Measurements from ENCODE around the gene SLC24A1.

The SLC24A1 gene

GRCh38 chr15:65632780-65633375 is 11.1 kb downstream of the SLC24A1 start:
- TF ChIP-seq CTCF (IDR thresholded peaks at IDR 0.05; ENCODE audit: low read depth, low read length): no peak
- no peak for DNase-seq (ENCODE audit: extremely low read depth, low read depth)

GRCh38 chr15:65633752-65634151 is 12.0 kb downstream of the SLC24A1 start:
- DNase-seq (ENCODE audit: extremely low read depth, low read depth): no peak
- TF ChIP-seq CTCF (IDR thresholded peaks at IDR 0.05; ENCODE audit: low read depth, low read length): no peak

- no peak for DNase-seq (ENCODE audit: extremely low read depth, low read depth)
- TF ChIP-seq CTCF (IDR thresholded peaks at IDR 0.05; ENCODE audit: low read depth, low read length): no peak
Observed at GRCh38 chr15:65634356-65634755, 12.6 kb downstream of the SLC24A1 start.

- no peak for TF ChIP-seq CTCF (IDR thresholded peaks at IDR 0.05; ENCODE audit: low read depth, low read length)
Observed at GRCh38 chr15:65638109-65638508, 16.4 kb downstream of the SLC24A1 start.

GRCh38 chr15:65638681-65639089 is 16.9 kb downstream of the SLC24A1 start:
- peak; percentile 67 for DNase-seq (ENCODE audit: extremely low read depth, low read depth)
- TF ChIP-seq CTCF (IDR thresholded peaks at IDR 0.05; ENCODE audit: low read depth, low read length): peak; percentile 86

More at GRCh38 chr15:65638109-65638508, 16.4 kb downstream of the SLC24A1 start:
- DNase-seq (ENCODE audit: extremely low read depth, low read depth): no peak

GRCh38 chr15:65639509-65639908 is 17.8 kb downstream of the SLC24A1 start:
- DNase-seq (ENCODE audit: extremely low read depth, low read depth): no peak
- no peak for TF ChIP-seq CTCF (IDR thresholded peaks at IDR 0.05; ENCODE audit: low read depth, low read length)

GRCh38 chr15:65641768-65642475 is 20.2 kb downstream of the SLC24A1 start:
- no peak for DNase-seq (ENCODE audit: extremely low read depth, low read depth)
- no peak for TF ChIP-seq CTCF (IDR thresholded peaks at IDR 0.05; ENCODE audit: low read depth, low read length)

Measured in AG09319 (cell line).